ENCODE data around the gene SPPL3. TPM values are rescaled to one million over a fixed set of nuclear protein-coding genes. Genes with fewer than 3 reads are reported as not detected.
"Not testable (repeated sequence)": the region's sequence is repeated elsewhere in the genome, so short reads cannot be mapped to it uniquely, and the experiment has no call there.

The SPPL3 gene
- total RNA-seq, 1 donor from 2014 or later, result 43.0 TPM

GRCh38 chr12:120751389-120751788 lies 152.8 kb downstream of the SPPL3 start:
- DNase-seq (ENCODE audit: low spot score), result no peak

GRCh38 chr12:120750806-120751205 lies 153.4 kb downstream of the SPPL3 start:
- no peak for DNase-seq (ENCODE audit: low spot score)

GRCh38 chr12:120749256-120749655 lies 154.9 kb downstream of the SPPL3 start:
- no peak for DNase-seq (ENCODE audit: low spot score)

GRCh38 chr12:120748242-120748641 lies 155.9 kb downstream of the SPPL3 start:
- DNase-seq (ENCODE audit: low spot score), result no peak

- DNase-seq (ENCODE audit: low spot score), result no peak
These were observed 159.2 kb downstream of the SPPL3 start for GRCh38 chr12:120744922-120745493.

- DNase-seq (ENCODE audit: low spot score), result no peak
These were observed 162.4 kb downstream of the SPPL3 start for GRCh38 chr12:120741476-120742421.

- no peak for DNase-seq (ENCODE audit: low spot score)
These were observed 163.3 kb downstream of the SPPL3 start for GRCh38 chr12:120740871-120741270.

- DNase-seq (ENCODE audit: low spot score), result no peak
These were observed 164.1 kb downstream of the SPPL3 start for GRCh38 chr12:120739821-120740613.

GRCh38 chr12:120739031-120739762 lies 165.0 kb downstream of the SPPL3 start:
- no peak for DNase-seq (ENCODE audit: low spot score)

GRCh38 chr12:120738252-120739030 lies 165.7 kb downstream of the SPPL3 start:
- no peak for DNase-seq (ENCODE audit: low spot score)

GRCh38 chr12:120737557-120738251 lies 166.5 kb downstream of the SPPL3 start:
- no peak for DNase-seq (ENCODE audit: low spot score)

GRCh38 chr12:120736404-120737331 lies 167.5 kb downstream of the SPPL3 start:
- DNase-seq (ENCODE audit: low spot score), result no peak

GRCh38 chr12:120735181-120735580 lies 169.0 kb downstream of the SPPL3 start:
- no peak for DNase-seq (ENCODE audit: low spot score)

GRCh38 chr12:120734210-120734609 lies 169.9 kb downstream of the SPPL3 start:
- no peak for DNase-seq (ENCODE audit: low spot score)

GRCh38 chr12:120733574-120733973 lies 170.6 kb downstream of the SPPL3 start:
- no peak for DNase-seq (ENCODE audit: low spot score)

- DNase-seq (ENCODE audit: low spot score), result not testable (repeated sequence)
These were observed 172.0 kb downstream of the SPPL3 start for GRCh38 chr12:120732198-120732597.

- no peak for DNase-seq (ENCODE audit: low spot score)
These were observed 177.2 kb downstream of the SPPL3 start for GRCh38 chr12:120726961-120727360.

GRCh38 chr12:120726510-120726793 lies 177.7 kb downstream of the SPPL3 start:
- no peak for DNase-seq (ENCODE audit: low spot score)
